OCI-LY1 (cell line): Measurements from ENCODE around the gene BTRC.
"Not testable (repeated sequence)": the region's sequence is repeated elsewhere in the genome, so short reads cannot be mapped to it uniquely, and the experiment has no call there.

ENCODE experiments used
- EZH2 ChIP-seq: fragments of 200-600 bp; sonication (generic), shearing (Covaris generic); IDR thresholded peaks from 2 replicates; pipeline ENCODE4 v1.8.0; 2017; ENCODE audit warnings: borderline replicate concordance, mixed run types, mild to moderate bottlenecking, antibody characterized with exemption, low read length, moderate library complexity, mixed read lengths
- TF ChIP-seq, protein P1 (sequence below): fragments of 200-600 bp; sonication (generic), shearing (Covaris generic); IDR thresholded peaks from 2 replicates; pipeline ENCODE4 v1.5.1; 2017; ENCODE audit warnings: mild to moderate bottlenecking, antibody characterized with exemption, low read length, moderate library complexity, mixed read lengths

- TF ChIP-seq, protein P1, sequence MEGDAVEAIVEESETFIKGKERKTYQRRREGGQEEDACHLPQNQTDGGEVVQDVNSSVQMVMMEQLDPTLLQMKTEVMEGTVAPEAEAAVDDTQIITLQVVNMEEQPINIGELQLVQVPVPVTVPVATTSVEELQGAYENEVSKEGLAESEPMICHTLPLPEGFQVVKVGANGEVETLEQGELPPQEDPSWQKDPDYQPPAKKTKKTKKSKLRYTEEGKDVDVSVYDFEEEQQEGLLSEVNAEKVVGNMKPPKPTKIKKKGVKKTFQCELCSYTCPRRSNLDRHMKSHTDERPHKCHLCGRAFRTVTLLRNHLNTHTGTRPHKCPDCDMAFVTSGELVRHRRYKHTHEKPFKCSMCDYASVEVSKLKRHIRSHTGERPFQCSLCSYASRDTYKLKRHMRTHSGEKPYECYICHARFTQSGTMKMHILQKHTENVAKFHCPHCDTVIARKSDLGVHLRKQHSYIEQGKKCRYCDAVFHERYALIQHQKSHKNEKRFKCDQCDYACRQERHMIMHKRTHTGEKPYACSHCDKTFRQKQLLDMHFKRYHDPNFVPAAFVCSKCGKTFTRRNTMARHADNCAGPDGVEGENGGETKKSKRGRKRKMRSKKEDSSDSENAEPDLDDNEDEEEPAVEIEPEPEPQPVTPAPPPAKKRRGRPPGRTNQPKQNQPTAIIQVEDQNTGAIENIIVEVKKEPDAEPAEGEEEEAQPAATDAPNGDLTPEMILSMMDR: not testable (repeated sequence)
- not testable (repeated sequence) for TF ChIP-seq EZH2
Observed at GRCh38 chr10:101373993-101374392, 20.0 kb downstream of the BTRC start.
